ENCODE results near the gene SLC22A23.
A peak's percentile ranks its signal among the peaks of the same experiment; 100 is the strongest.

SLC22A23 gene

DNA sequence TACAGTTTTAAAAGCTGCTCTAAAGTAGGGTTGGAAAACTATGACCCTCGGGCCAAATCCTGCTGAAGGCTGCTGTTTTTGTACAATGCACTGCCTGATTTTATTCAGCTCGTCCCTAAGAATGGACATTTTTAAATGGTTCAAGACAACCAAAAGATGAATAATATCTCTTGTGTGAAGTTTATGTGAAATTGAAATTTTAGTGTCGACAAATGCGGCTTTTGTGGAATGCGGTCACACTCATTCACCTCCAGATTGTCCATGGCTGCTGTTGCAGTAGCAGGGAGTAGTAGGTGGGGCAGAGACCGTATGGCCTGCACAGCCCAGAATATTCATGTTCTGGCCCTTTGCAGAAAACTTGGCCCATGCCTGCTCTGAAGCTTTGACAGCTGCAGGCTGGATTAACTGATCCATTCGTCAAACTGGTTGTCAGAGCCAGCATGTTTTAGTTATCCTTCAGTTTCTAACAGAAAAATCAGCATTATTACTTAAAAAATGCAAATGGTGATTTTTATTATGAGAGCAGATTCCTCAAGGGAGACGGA lies 106.5 kb downstream of the SLC22A23 start:
- DNase-seq = no peak

DNA sequence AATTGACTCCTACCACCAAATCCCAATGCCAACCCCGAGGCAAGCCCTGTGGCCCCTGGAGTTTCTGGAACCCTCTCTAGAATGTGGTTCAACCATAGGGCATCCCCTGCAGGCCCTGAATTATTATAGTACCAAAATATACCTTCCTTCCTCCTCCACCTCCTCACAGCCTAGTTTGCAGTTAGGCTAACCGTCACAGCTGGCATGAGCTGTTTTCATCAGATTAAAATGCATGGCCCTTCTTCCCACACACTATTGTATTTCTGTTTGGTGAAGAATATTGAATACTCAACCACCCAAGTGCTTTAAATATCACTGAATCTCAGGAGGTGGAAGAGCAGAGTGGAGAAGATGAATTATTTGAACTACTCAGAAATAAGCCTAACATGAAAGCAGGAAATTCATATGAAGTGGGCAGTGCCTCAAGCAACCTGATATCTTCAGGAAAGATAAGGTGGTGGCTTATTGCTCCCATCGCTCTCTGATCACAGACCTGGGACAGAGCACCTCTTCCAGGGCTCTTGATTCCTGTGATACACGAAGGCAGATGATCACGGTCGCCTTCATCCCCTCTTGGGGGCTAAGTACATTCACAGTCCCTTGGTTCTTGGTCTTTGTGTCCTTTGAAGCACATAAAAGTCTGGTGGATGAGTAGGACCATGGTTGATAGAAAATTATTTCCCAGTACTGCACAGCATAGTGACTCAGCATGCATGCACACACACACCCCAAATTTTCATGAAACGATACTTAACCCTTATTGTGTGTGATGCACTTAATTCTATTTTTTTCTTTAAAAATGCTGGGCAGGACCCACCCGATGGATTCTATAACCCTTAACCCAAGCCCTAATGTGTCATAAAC lies 107.2 kb downstream of the SLC22A23 start:
- DNase-seq = no peak

DNA sequence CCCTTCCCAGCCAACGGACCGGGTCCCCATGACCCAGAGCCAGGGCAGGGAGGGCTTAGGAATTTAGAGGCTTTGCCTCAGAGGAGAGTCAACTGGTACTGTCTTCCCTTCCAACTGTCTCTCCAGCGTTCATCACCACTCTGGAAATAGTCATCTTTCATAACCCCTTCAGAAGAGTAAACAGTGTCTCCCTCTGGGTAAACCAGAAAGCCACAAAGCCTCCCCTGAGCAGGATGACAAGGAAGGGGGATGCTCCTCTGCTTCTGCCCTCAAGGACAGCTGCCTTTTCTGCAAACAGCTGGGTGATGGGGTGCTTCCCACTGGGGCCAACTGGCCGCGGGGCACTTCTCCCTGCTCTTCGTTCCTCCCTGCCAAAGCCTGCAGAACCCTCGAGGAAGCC lies 108.0 kb downstream of the SLC22A23 start:
- DNase-seq = no peak

DNA sequence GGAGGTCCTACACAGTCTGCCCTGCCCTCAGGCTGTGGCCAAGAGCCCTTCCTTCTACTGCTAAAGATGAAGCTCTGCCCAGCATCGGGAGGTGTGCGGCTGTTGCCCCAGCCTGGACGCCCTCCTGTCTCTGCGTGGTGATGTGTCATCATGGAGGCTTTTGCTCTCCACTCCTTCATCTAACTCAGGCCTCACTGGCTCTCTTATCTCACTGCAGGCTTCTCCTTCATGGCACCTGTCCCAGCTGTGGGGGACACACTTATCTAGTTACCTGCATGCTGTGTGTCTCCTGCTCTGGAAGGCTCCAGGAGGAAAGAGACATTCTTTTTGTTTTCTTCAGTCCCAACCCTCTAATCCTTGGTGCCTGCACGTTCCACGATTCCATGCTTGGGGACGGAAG lies 109.0 kb downstream of the SLC22A23 start:
- no peak for DNase-seq

DNA sequence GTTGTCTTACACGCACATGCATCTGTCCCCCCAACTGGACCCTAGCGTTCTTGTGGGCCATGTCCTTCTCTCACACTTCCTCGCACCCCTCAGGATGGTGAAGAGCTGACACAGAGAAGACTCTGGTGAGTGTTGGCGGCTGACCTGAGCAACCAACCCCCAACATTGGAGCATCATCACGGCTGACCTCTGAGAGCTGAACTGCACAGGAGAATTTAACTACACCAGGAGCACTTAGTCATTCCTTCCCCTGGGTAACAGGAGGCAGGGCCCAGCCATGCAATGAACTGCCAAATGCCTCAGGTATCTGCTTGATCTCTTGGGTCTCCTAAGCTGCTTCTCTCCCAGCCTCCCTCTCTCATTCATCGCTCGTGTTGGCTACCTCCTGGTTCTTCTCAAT lies 109.6 kb downstream of the SLC22A23 start:
- DNase-seq = no peak

DNA sequence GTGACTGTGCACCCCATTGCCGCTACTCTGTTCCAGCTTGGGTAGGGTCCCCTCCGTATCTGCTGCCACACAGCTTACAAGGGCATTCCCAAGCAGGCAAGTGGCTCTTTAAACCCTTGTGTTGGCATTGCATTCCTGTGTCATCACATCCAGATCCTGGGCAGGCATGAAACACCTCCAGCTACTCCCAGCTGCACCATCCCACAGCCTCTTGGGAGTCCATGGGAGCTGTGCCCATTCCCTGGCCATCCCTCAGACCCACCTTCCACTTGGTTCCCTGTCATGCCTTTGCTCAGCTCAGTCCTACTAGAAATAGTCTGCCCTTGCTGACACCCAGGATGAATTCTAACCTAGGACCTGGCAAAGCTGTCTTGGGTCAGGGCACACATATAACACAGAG lies 110.4 kb downstream of the SLC22A23 start:
- DNase-seq = no peak

DNA sequence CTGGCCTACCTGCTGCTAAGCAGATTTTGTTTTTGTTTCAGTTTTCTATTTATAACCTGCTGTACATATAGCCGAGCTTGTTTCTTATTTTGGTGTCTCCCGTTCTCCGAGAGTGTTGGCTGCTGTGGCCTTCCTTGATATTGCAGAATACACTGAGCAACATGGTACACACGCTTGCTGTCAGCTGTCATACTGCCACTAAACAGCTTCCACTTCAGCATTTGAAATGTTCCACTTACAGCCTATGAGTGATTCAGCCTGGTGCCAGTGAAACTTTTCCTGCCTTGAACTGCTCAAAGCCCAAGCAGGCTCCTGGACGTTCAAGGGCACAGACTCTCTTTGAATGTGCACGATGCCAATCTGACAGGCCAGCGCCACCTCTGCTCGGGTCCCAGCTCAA lies 111.0 kb downstream of the SLC22A23 start:
- DNase-seq = no peak

DNA sequence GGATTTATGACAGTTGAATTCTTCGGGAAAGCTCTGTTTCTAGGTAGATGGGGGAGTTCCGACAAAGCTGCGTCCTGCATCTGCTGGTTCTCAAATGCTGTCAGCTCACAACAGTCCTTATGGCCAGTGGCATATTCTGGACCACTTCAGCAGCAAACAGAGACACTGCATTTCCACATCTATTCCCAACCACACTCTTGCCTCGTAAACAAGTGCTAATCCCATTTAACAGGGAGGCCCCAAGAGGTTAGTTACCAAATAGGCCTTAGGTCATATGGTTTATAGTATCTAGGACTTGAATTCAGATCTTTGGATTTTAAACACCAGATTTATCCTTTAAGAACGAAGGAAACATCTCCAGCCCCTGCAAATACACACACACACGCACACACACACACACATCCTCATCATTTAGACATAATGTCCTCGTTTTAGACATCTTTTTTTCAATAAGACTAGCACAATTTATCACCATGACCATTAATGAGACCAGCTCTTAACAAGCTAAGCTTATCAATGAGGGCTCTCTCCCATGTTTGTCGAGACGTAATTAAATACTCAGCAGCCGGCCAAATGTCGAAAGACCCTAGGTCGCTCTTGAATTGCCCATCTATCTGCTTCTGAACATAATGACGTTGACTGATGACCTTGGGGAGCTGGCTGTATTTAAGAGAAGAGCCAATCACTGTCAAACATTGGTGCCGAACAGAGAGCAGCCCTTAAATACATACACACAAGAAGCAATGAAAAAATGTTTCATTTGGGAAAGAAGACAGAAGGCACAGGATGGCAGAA lies 113.6 kb downstream of the SLC22A23 start:
- DNase-seq = no peak

DNA sequence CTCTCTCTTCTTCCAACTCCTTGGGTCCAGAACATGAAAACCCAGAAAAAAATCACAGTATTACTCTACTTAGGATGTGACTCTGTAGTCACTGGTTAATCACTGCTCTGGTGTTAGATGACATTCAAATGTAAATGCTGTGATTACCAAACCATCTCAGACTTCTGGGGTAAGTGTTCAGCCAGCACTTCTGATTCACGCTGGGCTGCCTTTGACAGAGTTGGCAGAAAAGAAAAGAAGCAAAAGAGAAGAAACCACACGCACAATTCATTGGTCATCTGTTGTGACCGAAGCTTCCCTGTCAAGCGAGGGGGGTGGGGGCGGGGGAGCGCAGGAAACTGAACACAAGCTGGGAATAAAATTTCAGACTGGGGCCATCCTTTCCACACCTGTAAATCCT lies 115.4 kb downstream of the SLC22A23 start:
- no peak for DNase-seq

DNA sequence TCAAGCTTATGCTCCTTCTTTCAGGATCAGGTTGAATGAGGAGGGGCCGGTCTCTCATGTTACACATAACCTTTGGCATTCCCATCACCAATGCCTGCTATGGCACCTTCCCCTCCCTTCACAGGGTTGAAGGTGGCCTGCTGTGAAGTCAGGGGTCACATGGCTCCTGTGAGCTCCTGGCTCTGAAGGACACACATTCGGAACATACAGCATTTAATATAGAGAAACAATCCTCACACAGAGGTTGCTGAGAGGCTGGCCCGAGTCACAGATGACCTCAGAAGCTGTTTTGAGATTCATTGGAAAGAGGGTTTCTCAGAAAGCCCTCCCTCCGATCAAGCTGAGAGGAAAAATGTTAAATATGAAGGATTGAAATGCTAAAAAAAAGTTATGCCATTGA lies 116.0 kb downstream of the SLC22A23 start:
- DNase-seq = no peak

DNA sequence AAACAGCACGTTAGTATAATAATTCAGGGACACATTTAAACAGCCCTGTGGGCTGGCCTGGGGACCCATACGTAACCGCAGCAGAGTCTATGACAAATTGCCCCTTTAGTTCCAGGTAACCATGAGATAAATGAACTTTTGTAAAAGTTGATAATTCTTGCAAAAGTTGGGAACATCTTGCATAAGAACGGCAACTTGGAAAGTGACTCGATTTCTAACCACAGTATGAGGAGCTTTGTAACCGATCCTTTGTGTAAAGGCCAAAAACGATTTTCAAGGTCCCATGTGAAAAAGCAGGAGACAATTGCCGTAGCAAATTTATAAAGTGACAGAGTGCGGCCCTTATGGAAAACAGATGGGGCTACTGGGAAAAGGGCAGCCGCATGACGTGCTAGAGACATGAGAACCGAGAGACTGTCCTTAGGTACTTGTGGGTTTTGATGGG lies 116.5 kb downstream of the SLC22A23 start:
- DNase-seq = no peak

DNA sequence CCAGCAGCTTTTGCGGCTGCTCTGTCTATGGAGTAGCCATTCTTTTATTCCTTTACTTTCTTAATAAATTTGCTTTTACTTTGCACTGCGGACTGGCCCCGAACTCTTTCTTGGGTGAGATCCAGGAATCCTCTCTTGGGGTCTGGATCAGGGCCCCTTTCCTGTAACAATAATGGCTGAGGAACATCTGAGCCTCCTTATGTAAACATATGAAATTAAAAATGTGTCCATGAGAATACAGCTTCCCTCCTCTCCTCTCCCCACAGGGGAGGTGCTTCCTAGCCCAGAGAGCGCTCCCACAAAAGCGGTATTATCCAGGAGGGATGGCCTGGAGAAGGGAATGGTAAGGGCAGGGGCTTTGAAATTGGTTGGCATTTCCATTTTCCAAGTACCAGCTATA lies 117.0 kb downstream of the SLC22A23 start:
- DNase-seq = no peak

DNA sequence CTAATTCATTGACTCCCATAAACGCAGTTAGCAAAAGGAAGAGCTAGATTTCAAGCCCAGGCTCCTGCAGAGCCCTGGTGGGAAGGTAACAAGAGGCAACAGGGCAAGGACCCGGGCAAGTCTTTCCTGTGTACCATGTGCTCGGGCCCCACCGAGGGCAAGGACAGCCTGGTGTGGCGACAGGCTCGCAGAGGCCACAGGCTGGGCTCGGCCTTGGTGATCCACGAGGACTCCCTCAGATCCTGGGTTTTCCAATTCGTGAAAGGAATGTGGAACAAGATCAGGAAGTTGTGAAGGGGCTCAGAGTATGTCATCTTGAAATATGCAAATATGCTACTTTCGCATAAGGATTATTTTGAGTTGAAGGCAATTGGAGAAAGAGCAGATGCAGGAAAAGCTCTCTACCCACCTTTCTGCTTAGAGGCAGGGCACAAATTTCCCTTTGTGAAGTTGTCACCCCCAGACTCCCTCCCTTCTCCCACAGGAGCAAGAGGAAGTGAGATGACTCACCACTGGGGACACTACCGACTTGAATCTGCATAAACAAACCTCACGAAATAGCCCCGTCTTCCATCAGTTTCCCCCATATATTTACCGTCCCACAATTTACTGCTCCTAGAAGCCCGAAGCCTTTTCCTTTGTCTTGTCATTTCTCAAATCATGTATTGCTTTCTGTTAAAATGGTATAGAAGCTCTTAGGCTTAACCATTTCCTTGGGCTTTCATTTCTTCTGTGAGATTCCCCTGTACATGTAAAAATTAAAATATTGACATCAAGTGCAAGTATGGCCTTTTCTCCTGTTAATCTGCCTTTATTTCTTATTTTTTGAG lies 119.1 kb downstream of the SLC22A23 start:
- DNase-seq = no peak

DNA sequence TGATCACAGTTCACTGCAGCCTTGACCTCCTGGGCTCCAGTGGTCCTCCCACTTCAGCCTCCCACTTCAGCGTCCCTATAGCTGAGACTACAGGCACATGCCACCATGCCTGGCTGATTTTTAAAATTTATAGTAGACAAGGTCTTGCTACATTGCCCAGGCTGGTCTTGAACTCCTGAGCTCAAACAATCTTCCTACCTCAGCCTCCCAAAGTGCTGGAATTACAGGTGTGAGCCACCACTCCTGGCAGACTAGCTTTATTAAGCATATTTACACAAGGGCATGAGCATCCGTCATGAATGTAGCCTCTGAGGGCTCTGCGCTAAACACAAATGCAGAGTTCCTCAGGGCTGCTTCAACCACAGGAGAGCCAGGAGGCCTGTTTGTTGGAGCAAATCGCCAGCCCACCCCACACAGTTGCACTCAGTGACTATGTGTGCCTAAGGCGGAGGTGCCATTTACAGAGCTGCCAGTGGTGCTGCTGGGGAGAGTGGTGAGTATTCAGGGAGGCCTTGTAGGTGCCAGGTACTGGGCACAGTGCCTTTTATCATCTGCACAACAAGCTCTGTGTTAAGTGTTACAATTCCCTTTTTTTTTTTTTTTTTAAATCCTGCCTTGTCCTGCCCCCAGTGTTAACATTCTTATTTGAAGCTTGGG lies 119.9 kb downstream of the SLC22A23 start:
- DNase-seq = no peak

DNA sequence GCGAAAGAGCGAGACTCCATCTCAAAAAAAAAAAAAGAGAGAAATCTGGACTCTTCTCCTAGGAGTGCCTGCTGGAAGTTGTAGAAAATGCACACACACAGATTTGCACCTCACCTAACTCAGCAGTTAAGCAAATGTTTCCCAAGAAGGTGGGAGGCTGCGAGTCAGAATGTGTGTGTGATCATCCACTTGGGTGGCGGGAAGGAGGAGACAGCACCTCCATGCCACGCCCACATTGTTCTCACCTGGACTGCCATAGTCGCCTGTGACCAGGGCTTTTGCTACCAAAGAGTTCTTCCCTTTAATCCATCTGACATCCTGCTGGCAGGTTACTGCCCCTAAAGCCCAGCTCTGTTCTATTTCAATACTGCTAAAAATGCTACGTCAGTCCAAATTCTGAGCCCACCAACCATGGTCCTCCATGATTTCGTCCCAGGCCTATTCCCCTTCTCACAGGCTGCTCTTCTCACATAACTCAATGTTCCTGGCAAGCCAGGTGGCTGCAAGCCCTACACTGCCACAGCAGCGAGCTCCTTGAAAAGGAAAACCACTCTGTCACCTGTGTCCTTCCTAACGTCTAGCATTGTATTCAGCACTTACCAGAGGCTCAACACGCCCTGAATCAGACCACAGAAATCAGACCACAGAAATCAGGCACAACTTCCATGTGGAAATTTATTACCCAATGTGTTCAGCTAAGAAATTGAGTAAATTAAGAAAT lies 120.6 kb downstream of the SLC22A23 start:
- no peak for DNase-seq

DNA sequence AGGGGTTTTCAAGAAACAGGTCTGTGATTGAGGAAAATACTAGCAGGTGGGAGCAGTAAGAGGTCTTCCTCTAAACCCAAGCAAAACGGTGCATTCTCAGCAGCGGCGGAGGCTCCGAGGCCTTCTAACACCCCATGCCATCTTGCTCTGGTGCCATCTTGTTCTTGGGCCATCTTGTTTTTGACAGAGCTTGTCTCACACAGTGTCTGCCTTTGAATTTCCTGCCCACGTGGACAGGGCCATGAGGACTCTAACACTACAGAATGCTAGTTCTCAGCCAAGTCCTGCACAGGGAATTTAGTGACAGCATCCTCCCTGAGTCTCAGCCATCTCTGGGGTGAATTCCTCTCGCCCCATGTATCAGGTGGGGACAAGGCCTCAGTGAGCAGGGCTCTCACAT lies 121.7 kb downstream of the SLC22A23 start:
- no peak for DNase-seq

DNA sequence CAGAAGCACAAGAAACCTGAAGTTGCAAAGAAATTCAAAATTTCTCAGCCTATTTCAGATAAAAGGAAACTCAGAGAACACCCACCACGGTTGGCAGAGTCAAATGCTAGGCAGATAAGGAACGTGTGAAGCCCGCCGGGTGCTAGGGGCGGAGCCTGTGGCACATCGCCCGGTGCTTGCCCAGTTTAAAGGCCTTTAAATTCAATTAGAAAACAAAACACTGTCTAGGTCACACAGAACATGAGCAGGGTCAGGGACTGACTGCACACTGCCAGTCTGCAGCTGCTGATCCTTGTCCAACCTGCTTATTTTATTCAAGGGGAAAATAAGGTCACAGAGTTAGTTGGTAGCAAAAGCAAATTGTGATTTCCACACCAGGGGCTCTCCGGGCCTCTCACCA lies 122.3 kb downstream of the SLC22A23 start:
- DNase-seq = peak; percentile 21

DNA sequence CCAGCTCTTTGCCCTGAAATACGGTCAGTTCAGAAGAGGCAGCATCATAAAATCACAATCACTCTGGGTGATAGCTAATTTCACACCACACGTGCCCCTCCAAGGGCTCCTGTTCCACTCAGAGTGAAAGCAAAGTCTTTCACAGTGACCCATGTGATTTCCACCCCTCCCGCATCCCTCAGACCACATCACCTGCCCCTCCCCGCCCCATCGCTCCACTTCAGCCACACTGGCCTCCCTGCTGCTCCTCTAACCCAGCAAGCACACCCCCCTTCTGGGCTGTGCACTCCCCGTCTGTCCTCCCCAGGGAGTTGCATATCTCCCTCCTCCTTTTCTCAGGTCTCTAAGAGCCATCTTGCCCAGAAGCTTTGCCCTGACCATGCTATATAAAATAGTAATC lies 123.6 kb downstream of the SLC22A23 start:
- DNase-seq = no peak

DNA sequence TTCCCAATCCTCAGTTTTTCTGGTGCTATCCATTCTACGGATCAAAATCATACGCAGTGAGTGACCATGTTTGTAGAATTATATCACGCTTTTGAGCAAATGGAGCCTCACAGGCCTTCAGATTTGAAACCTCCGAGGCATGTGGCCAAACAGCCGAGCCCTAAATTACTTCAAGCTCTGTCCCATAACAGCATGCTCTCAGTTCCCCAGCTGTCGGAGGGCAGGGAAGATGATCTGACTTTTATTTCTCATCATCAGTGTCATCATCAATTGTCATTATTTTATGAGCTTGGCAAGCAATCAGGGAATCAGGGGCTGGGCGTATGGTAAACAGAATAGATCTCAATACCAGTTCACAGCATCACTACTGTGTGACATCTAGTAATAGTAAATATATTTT lies 124.9 kb downstream of the SLC22A23 start:
- DNase-seq = no peak

DNA sequence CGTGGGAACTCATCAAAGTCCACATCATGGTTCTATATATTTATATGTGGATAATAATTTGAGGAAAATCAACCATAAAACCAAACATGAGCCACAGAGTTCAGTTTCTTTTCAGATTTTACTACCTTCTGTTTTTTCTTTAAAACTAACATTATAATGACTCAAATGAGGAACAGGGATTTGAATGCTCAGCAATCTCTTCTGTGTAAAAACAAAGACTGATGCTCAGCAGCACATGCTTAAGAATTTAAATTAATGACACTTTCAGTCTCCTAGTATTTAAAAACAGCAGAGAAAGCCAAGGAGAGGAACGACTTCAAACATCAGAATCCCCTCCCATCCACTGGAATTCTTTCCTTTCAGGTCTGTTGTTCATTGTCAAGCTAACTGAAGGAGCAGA lies 125.4 kb downstream of the SLC22A23 start:
- DNase-seq = no peak

DNA sequence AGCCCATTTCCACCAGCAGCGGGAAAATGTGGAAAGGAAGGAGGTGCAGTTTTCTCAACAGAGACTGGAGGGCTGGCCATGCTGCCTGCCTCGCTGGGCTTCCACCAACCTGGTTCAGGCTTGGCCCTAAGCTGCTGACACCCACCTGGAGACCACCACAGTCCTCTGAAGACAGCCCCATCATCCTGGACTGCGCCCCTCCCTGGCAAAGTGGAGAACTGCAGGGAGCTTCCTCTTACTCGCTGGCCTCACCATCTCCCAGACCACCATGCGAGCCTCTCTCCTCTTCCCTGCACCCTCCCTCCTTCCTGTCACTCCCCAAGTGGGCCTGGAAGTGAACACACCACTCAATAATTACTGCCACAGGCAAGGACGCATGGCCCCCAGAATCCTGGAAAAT lies 126.7 kb downstream of the SLC22A23 start:
- no peak for DNase-seq

Data from COR-L47 (cell line).